GM19467 (cell line): Measurements from ENCODE around the gene ADAD2.
"Not testable (repeated sequence)": the region's sequence is repeated elsewhere in the genome, so short reads cannot be mapped to it uniquely, and the experiment has no call there.

Experiments used
- ATAC-seq: cut with Tn5 transposase; IDR thresholded peaks from one replicate; pipeline ENCODE4 v1.9.1; 2021; ENCODE audit warnings: mild to moderate bottlenecking, moderate library complexity; ENCODE audit not compliant: unreplicated experiment

ADAD2 gene

GRCh38 chr16:84195201-84196093, 4.5 kb downstream of the ADAD2 start:
- ATAC-seq = no peak

GRCh38 chr16:84196101-84196500, 5.1 kb downstream of the ADAD2 start:
- no peak for ATAC-seq

- no peak for ATAC-seq
These were observed 5.9 kb downstream of the ADAD2 start for GRCh38 chr16:84196727-84197394.

DNA sequence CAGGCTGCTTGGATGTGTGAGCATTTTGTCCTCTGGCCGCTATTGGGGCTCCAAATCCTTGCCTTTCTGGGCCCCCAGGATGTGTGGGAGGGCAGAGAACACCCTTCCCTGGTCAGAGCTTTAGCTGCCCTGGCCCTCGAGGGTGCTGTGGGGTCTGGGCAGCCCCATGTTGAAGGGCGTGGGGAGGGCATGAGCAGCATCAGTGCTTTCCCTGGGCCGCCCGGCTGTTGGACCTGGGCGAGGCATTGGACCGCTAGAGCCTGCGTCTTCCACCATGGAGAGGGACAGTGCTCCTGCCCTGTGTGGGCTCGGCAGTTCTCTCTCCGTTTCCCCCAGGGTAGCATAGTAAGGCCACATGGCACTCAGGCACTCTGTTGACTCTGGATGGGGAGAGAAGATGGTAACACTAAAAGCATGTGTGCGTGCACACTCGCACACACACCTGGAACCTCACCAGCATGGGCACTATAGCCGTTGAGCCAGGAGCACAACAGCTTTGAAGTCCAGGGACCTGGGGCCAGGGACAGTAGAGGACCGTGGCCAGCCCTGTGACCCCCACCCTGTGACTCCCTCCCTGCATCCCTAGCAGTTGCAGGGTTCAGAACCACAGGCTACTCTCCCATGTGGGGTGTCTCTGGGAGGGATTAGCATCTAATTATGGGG, 6.6 kb downstream of the ADAD2 start:
- ATAC-seq = no peak

- ATAC-seq = no peak
These were observed 7.4 kb downstream of the ADAD2 start for GRCh38 chr16:84198401-84198800.

GRCh38 chr16:84199097-84199496, 8.1 kb downstream of the ADAD2 start:
- no peak for ATAC-seq

- ATAC-seq = no peak
These were observed 8.9 kb downstream of the ADAD2 start for GRCh38 chr16:84199861-84200260.

DNA sequence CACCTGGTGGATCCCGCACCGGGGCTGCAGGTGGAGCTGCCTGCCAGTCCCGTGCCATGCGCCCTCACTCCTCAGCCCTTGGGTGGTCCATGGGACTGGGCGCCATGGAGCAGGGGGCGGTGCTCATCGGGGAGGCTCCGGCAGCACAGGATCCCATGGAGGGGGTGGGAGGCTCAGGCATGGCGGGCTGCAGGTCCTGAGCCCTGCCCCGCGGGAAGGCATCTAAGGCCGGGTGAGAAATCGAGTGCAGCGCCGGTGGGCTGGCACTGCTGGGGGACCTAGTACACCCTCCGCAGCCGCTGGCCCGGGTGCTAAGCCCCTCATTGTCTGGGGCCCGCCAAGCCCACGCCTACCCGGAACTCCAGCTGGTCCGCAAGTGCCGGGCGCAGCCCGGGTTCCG, 13.6 kb downstream of the ADAD2 start:
- ATAC-seq = not testable (repeated sequence)

- not testable (repeated sequence) for ATAC-seq
These were observed 14.2 kb downstream of the ADAD2 start for GRCh38 chr16:84205123-84205522.

DNA sequence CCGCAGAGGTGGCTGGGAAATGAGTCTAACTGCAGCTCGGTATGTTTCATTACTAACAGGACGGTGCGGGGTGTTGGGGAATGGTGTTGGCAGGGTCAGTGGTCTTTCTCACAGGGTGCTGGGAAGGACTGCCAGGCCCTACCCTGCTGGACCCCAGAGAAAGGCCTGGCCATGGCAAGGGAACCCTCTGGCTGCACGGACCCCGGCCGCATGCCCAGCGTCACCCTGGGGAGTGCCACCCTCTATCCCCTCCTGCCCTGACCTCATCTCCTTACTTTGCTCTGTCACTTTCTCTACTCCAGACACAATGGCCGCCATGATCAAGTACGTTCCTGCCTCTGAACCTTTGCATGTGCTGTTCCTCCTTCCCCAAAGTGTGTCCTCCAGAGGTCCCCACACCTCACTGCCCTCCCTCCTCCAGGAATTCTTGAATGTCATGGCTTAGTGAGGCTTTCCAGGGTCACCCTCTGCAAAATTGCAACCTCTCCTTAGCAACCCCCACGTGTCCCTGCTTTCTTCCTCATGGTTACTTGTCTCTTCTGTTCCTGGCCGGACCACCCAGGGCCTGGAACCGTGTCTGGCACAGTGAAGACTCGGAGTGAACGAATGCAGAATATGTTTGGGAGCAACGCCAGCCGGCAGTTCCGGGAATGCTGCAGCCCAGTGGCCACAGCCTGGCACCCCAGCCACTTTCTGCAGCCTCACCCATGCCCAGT, 15.2 kb downstream of the ADAD2 start:
- ATAC-seq = no peak

DNA sequence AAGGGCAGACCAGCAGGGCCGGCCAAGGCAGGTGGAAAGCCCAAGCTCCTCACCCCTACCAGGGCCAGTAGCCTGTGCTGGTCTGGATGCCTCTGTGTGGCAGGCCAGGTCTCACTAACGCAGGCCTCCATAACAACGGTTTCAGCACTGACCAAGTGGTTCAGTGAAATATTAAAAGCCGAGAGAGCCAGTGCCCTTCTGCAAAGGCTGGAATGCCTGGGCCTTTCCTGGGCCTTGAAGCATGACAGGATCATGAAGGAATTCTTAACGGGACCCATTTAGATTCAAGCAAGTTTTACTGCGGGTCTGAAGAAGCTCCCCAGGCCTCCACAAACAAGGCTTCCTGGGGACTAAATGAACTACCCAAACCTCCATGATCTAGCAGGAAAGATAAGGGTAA, 16.3 kb downstream of the ADAD2 start:
- ATAC-seq = no peak

DNA sequence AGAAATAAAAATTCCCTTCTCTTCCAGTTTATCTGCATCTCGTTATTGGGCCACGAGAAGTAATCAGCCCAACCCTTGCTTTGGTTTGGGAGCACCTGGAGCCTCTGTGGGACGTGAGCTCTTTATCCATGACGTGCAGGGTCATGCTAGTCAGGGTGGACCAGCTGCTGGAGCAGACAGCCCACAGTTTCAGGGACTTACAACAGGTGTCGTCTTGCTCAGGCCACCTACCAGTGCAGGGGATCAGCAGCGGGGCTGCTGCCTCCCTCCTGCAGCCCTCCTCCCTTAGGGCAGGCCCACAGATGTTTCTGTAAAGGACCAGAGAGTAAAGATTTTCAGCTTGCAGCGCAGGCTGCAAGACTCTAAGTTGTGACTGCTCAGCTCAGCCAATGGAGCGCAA, 16.9 kb downstream of the ADAD2 start:
- no peak for ATAC-seq

- no peak for ATAC-seq
These were observed 19.0 kb downstream of the ADAD2 start for GRCh38 chr16:84209989-84210388.

DNA sequence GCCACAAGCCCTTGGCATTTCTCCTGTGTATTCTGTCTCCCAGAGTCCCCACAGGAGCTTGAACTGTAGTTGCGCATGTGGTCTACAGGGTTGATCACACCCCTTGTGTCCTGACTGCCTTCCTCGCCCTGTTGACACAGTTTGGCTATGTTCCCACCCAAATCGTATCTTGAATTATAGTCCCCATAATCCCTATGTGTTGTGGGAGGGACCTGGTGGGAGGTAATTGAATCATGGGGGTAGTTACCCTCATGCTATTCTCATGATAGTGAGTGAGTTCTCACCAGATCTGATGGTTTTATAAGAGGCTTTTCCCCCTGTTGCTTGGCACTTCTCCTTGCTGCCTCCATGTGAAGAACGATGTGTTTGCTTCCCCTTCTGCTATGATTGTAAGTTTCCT, 21.2 kb downstream of the ADAD2 start:
- ATAC-seq = no peak

DNA sequence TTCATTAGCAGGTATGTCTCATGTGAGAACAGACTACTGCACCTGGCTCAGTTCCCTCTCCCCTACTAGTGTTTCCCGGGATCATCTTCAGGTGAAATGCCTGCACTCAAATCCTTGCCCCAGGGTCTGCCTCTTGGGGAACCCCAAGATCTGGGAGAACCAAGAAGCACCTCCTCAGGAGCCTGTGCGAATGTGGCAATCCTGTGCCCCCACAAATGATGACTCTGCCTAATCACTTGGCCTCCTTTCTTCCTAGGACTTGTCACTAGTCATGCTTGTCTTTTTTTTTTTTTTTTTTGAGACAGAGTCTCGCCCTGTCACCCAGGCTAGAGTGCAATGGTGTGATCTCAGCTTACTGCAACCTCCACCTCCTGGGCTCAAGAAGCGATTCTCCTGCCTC, 21.7 kb downstream of the ADAD2 start:
- no peak for ATAC-seq

- no peak for ATAC-seq
These were observed 23.6 kb downstream of the ADAD2 start for GRCh38 chr16:84214451-84215066.

- no peak for ATAC-seq
These were observed 24.6 kb downstream of the ADAD2 start for GRCh38 chr16:84215531-84215930.

DNA sequence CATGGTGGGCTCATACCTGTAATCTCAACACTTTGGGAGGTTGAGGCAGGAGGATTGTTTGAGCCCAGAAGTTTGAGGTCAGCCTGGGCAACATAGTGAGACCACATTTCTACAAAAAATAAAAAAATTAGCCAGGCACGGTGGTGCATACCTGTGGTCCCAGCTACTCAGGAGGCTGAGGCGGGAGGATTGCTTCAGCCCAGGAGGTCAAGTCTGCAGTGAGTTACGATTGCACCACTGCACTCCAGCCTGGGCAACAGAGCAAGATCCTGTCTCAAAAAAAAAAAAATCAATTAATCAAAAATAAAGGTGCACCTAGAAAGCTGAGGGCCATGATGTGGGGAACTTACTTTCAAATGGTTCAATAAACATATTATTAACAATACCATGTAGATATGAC, 25.2 kb downstream of the ADAD2 start:
- not testable (repeated sequence) for ATAC-seq

DNA sequence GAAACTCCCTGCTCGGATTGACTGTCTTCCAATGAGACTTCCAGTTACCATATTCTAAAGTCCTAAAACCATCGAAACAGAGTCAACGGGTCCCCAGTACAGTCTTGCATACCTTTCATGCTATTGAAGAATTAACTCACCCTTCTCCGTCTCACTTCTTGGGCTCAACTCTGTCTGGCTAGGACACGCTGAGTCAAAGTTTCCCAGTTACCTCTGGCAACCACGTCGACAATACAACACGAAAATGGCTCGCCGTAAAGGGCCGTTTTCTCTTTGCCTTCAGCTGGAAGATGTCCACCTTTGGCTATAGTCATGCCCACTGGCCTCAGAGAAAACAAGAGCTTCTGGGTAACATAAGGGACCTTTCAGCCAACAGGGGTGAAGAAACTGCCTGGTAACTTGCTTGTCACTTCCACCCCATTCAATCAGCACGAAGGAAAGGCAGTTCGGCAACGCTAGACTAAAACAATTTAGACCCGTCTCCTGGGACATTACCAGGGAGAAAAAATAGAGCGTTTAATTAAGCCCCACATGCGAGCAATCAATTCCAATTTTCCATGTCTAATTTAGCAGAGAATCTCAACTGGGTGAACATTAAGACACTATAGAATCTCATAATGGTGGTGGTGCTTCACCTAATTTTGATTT, 27.3 kb downstream of the ADAD2 start:
- no peak for ATAC-seq

GRCh38 chr16:84218956-84219355, 28.0 kb downstream of the ADAD2 start:
- no peak for ATAC-seq
